NT2/D1 (cell line): ENCODE data around the gene TCP11L1.

Experiments
- DNase-seq: peaks from one replicate; pipeline ENCODE4 v3.0.0-alpha.2; 2011; ENCODE audit warnings: low read depth, low spot score
- H3K27me3 ChIP-seq: 2 replicates; pipeline ENCODE4 v1.6.0; 2011; ENCODE audit warnings: mild to moderate bottlenecking; ENCODE audit not compliant: insufficient read length, insufficient read depth
- H3K36me3 ChIP-seq: 2 replicates; pipeline ENCODE4 v1.6.1; 2011; ENCODE audit warnings: mild to moderate bottlenecking, low read length, mixed read lengths; ENCODE audit not compliant: insufficient read depth, insufficient read length
- H3K4me1 ChIP-seq: 2 replicates; pipeline ENCODE4 v1.5.1; 2011; ENCODE audit not compliant: insufficient read depth, insufficient read length
- H3K4me3 ChIP-seq: 2 replicates; pipeline ENCODE4 v1.5.1; 2011; ENCODE audit warnings: low read depth; ENCODE audit not compliant: insufficient read length
- H3K9ac ChIP-seq: 2 replicates; pipeline ENCODE4 v1.6.0; 2011; ENCODE audit warnings: low read depth; ENCODE audit not compliant: insufficient read length
- H3K9me3 ChIP-seq: 2 replicates; pipeline ENCODE4 v1.5.1; 2011; ENCODE audit warnings: mild to moderate bottlenecking, low read length; ENCODE audit not compliant: insufficient read depth
- SUZ12 ChIP-seq: IDR thresholded peaks from 2 replicates; pipeline ENCODE4 v1.6.1; 2011; ENCODE audit not compliant: insufficient read length, insufficient read depth; ENCODE audit errors: extremely low read depth
- YY1 ChIP-seq: IDR thresholded peaks from 2 replicates; pipeline ENCODE4 v1.6.1; 2011; ENCODE audit not compliant: insufficient read length, insufficient read depth
- ZNF274 ChIP-seq: IDR thresholded peaks from 2 replicates; pipeline ENCODE4 v1.6.1; 2011; ENCODE audit warnings: mild to moderate bottlenecking, low read depth, low read length

The TCP11L1 gene

GRCh38 chr11:33033493-33033892 lies 5.9 kb upstream of the TCP11L1 start:
- Histone ChIP-seq H3K36me3 (no peaks in the 10 kb centered on the region), H3K9me3 (no peaks in the 10 kb centered on the region), H3K4me3 (no peak overlapping the region), H3K27me3 (no peaks in the 10 kb centered on the region), H3K4me1 (no peaks in the 10 kb centered on the region), H3K9ac (no peak overlapping the region)
- TF ChIP-seq SUZ12 (no peak), YY1 (no peak), ZNF274 (no peak)
- DNase-seq: no peak

GRCh38 chr11:33035011-33035410 lies 4.4 kb upstream of the TCP11L1 start:
- Histone ChIP-seq H3K27me3 (no peaks in the 10 kb centered on the region), H3K4me1 (no peaks in the 10 kb centered on the region), H3K4me3 (no peak overlapping the region), H3K9me3 (no peaks in the 10 kb centered on the region), H3K36me3 (no peaks in the 10 kb centered on the region), H3K9ac (no peak overlapping the region)
- TF ChIP-seq SUZ12: no peak
- no peak for TF ChIP-seq ZNF274
- TF ChIP-seq YY1: no peak
- no peak for DNase-seq

GRCh38 chr11:33040033-33040861 lies 875 bp downstream of the TCP11L1 start:
- TF ChIP-seq YY1 (no peak), ZNF274 (no peak), SUZ12 (no peak)
- Histone ChIP-seq H3K4me3 (peak overlapping the region; percentile 82), H3K27me3 (no peaks in the 10 kb centered on the region), H3K36me3 (peaks cover 8% of the 10 kb centered on the region), H3K9ac (peak overlapping the region; percentile 95), H3K4me1 (peaks cover 3% of the 10 kb centered on the region), H3K9me3 (peaks cover 5% of the 10 kb centered on the region; the same call in 1 of the 2 replicates)
- no peak for DNase-seq

- H3K27me3 ChIP-seq: no peaks in the 10 kb centered on the region
- TF ChIP-seq YY1 (no peak), SUZ12 (no peak), ZNF274 (no peak)
- H3K9me3 ChIP-seq: peaks cover 12% of the 10 kb centered on the region; the same call in 1 of the 2 replicates
- peak overlapping the region; percentile 95 for H3K9ac ChIP-seq
- no peak for DNase-seq
- peaks cover 14% of the 10 kb centered on the region for H3K36me3 ChIP-seq
- H3K4me1 ChIP-seq: peaks cover 3% of the 10 kb centered on the region
- H3K4me3 ChIP-seq: no peak overlapping the region
These were observed 1.6 kb downstream of the TCP11L1 start for GRCh38 chr11:33040862-33041453.

GRCh38 chr11:33043221-33043830 lies 4.0 kb downstream of the TCP11L1 start:
- DNase-seq: no peak
- no peak overlapping the region for H3K4me3 ChIP-seq
- H3K27me3 ChIP-seq: no peaks in the 10 kb centered on the region
- peaks cover 3% of the 10 kb centered on the region for H3K4me1 ChIP-seq
- no peak overlapping the region for H3K9ac ChIP-seq
- TF ChIP-seq YY1 (no peak), SUZ12 (no peak), ZNF274 (no peak)
- peaks cover 18% of the 10 kb centered on the region for H3K36me3 ChIP-seq
- H3K9me3 ChIP-seq: peaks cover 13% of the 10 kb centered on the region; the same call in 1 of the 2 replicates

GRCh38 chr11:33044285-33044756 lies 4.9 kb downstream of the TCP11L1 start:
- no peak for DNase-seq
- H3K27me3 ChIP-seq: no peaks in the 10 kb centered on the region
- no peak for TF ChIP-seq ZNF274
- TF ChIP-seq SUZ12: no peak
- TF ChIP-seq YY1: no peak
- peaks cover 13% of the 10 kb centered on the region; the same call in 1 of the 2 replicates for H3K9me3 ChIP-seq
- H3K36me3 ChIP-seq: peaks cover 18% of the 10 kb centered on the region
- peaks cover 3% of the 10 kb centered on the region for H3K4me1 ChIP-seq
- H3K9ac ChIP-seq: no peak overlapping the region
- H3K4me3 ChIP-seq: no peak overlapping the region
